Heart left ventricle (tissue), 13 donors: ENCODE results near the gene WDR90.

Experiments
- CTCF ChIP-seq, 12 donors: fragments of 200-600 bp; sonication (generic) in 4 of 12; IDR thresholded peaks; one replicate each; pipeline versions ENCODE4 v1.5.0 to v1.8.0; 2018 to 2022; ENCODE audit warnings: antibody characterized with exemption in 12 of 12, mild to moderate bottlenecking in 5 of 12
- POLR2A ChIP-seq, 2 donors: fragments of 450-650 bp; IDR thresholded peaks; one replicate each; pipeline ENCODE4 v1.6.1; 2017; ENCODE audit warnings: antibody characterized with exemption in 2 of 2, mild to moderate bottlenecking in 2 of 2, moderate library complexity in 2 of 2
- donor health status: ischemic (EF 13 %, LVEDD 7.1; RV severe dilation, severe dysfunction).
- donor health status: DM: no; HTN: yes; CAD: no.
- donor health status: DM: no; HTN: no; CAD: no.
- donor health status: ischemic (EF 25% LVEDD 6.9; RV normal size, moderate dysfunction).
- donor health status: ischemic (EF 25% LVEDD 5.7; RV mildly dilated, moderate dysfunction).
- donor health status: ischemic (EF 35%, LVEDD 5.7; RV mildly dilated, moderate dysfunction).
- donor health status: nonischemic (EF 11% LVEDD 7.7; RV severe dilation, severe dysfunction).
- donor health status: DM: yes; HTN: yes; CAD: no.
- donor health status: PGD.
- donor health status: ischemic (EF 29% LVEDD 5.4; RV normal size, mild dysfunction).
- donor health status: nonischemic (EF 23%, LVEDD 6.1; RV moderate dilation, normal function).

GRCh38 chr16:695355-696089 lies 46.4 kb downstream of the WDR90 start:
- TF ChIP-seq CTCF (IDR thresholded peaks at IDR 0.05) (no peak), POLR2A (IDR thresholded peaks at IDR 0.05) (no peak)
